Measurements from ENCODE around the gene TMEM143. TPM values are rescaled to one million over a fixed set of nuclear protein-coding genes. Genes with fewer than 3 reads are reported as not detected.

The TMEM143 gene
- total and polyA plus RNA-seq, 10 of the 15 experiments (the other 5 are each of a cell fraction or from before 2014, with no cell fraction given), result 1.5 to 19.5 (median 10.1) TPM

DNA sequence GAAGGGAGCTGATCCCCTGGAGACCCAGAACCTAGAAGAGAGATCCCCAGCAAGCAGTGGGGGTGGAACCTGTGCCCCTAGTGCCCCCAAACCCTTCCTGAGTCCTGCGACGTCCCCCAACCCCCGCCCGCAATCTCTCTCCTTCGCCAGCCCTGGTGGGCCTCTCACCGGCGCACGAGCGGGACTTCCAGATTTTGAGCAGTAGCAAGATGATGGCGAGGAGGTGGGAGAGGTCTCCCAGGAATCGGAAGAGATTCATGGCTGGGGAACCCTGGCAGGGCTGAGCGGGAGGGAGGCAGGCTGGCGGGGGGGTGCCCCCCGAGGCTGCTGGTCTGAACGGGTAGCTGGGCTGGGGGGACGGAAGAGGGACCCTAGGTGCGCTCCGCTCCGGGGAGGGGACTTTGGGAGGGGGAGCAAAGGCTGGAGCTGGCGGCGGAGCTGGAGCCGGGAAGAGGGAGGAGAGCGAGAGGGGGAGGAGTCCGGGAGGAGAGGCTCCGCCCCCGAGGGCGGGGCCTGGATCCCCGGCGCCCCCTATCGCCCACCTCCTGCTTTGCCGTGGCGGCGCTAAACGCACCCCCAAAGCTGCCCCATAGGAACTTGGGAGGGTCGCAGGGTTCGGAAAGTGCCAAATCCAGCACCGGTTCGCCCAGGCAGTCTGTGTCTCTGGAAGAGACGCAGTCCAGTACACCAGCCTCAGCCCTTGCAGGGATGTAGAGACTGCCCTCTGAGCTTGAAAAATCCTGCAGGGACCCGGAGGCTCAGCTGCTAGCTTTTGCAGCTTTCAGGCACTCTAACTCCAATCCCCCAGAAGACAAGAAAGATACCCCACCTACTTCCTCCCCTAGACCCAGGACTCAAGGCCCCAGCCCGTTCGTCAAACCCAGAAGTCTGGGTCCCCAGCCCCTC is 27.6 kb upstream of the TMEM143 start, which contains the start of gene KDELR1 (continued):
- TF ChIP-seq, protein P1, sequence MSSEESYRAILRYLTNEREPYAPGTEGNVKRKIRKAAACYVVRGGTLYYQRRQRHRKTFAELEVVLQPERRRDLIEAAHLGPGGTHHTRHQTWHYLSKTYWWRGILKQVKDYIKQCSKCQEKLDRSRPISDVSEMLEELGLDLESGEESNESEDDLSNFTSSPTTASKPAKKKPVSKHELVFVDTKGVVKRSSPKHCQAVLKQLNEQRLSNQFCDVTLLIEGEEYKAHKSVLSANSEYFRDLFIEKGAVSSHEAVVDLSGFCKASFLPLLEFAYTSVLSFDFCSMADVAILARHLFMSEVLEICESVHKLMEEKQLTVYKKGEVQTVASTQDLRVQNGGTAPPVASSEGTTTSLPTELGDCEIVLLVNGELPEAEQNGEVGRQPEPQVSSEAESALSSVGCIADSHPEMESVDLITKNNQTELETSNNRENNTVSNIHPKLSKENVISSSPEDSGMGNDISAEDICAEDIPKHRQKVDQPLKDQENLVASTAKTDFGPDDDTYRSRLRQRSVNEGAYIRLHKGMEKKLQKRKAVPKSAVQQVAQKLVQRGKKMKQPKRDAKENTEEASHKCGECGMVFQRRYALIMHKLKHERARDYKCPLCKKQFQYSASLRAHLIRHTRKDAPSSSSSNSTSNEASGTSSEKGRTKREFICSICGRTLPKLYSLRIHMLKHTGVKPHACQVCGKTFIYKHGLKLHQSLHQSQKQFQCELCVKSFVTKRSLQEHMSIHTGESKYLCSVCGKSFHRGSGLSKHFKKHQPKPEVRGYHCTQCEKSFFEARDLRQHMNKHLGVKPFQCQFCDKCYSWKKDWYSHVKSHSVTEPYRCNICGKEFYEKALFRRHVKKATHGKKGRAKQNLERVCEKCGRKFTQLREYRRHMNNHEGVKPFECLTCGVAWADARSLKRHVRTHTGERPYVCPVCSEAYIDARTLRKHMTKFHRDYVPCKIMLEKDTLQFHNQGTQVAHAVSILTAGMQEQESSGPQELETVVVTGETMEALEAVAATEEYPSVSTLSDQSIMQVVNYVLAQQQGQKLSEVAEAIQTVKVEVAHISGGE (CRISPR knock-in tag; IDR thresholded peaks at IDR 0.05), result no peak
- TF ChIP-seq, protein P2, sequence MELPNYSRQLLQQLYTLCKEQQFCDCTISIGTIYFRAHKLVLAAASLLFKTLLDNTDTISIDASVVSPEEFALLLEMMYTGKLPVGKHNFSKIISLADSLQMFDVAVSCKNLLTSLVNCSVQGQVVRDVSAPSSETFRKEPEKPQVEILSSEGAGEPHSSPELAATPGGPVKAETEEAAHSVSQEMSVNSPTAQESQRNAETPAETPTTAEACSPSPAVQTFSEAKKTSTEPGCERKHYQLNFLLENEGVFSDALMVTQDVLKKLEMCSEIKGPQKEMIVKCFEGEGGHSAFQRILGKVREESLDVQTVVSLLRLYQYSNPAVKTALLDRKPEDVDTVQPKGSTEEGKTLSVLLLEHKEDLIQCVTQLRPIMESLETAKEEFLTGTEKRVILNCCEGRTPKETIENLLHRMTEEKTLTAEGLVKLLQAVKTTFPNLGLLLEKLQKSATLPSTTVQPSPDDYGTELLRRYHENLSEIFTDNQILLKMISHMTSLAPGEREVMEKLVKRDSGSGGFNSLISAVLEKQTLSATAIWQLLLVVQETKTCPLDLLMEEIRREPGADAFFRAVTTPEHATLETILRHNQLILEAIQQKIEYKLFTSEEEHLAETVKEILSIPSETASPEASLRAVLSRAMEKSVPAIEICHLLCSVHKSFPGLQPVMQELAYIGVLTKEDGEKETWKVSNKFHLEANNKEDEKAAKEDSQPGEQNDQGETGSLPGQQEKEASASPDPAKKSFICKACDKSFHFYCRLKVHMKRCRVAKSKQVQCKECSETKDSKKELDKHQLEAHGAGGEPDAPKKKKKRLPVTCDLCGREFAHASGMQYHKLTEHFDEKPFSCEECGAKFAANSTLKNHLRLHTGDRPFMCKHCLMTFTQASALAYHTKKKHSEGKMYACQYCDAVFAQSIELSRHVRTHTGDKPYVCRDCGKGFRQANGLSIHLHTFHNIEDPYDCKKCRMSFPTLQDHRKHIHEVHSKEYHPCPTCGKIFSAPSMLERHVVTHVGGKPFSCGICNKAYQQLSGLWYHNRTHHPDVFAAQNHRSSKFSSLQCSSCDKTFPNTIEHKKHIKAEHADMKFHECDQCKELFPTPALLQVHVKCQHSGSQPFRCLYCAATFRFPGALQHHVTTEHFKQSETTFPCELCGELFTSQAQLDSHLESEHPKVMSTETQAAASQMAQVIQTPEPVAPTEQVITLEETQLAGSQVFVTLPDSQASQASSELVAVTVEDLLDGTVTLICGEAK (IDR thresholded peaks at IDR 0.05; ENCODE audit: borderline replicate concordance), result no peak; the same call in 1 of the 2 replicates
- no peak for TF ChIP-seq E2F8 (IDR thresholded peaks at IDR 0.05; ENCODE audit: low read depth, partially characterized antibody)
- no peak for TF ChIP-seq ZNF24 (IDR thresholded peaks at IDR 0.05)
- no peak for TF ChIP-seq USF2 (IDR thresholded peaks at IDR 0.05; ENCODE audit: borderline replicate concordance, low read depth, low read length)
- TF ChIP-seq SP1 (IDR thresholded peaks at IDR 0.05; ENCODE audit: low read depth, low read length), result peak; percentile 85
- TF ChIP-seq ZSCAN29 (IDR thresholded peaks at IDR 0.05), result no peak
- TF ChIP-seq NR2C2 (IDR thresholded peaks at IDR 0.05; ENCODE audit: borderline replicate concordance, control insufficient read depth, insufficient read length, low read depth), result no peak
- no peak for TF ChIP-seq CEBPB (IDR thresholded peaks at IDR 0.05; ENCODE audit: borderline replicate concordance in 1 of 2, low read depth in 2 of 2, low read length in 2 of 2)
- TF ChIP-seq IKZF2 (IDR thresholded peaks at IDR 0.05), result peak in 1 of 2 experiments; percentile 60; a peak in 3 of 4 replicates
- no peak for TF ChIP-seq CBX5 (IDR thresholded peaks at IDR 0.05; ENCODE audit: low read depth)
- TF ChIP-seq, protein P3, sequence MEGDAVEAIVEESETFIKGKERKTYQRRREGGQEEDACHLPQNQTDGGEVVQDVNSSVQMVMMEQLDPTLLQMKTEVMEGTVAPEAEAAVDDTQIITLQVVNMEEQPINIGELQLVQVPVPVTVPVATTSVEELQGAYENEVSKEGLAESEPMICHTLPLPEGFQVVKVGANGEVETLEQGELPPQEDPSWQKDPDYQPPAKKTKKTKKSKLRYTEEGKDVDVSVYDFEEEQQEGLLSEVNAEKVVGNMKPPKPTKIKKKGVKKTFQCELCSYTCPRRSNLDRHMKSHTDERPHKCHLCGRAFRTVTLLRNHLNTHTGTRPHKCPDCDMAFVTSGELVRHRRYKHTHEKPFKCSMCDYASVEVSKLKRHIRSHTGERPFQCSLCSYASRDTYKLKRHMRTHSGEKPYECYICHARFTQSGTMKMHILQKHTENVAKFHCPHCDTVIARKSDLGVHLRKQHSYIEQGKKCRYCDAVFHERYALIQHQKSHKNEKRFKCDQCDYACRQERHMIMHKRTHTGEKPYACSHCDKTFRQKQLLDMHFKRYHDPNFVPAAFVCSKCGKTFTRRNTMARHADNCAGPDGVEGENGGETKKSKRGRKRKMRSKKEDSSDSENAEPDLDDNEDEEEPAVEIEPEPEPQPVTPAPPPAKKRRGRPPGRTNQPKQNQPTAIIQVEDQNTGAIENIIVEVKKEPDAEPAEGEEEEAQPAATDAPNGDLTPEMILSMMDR (IDR thresholded peaks at IDR 0.05 in 2 of 3, conservative IDR thresholded peaks at IDR 0.05 in 1 of 3; ENCODE audit: control insufficient read depth in 2 of 3, extremely low read depth in 1 of 3, insufficient read depth in 1 of 3, low read depth in 3 of 3, low read length in 3 of 3), result peak; percentile 91 to 96 (median 95)
- no peak; the same call in 1 of the 2 replicates for TF ChIP-seq CREB1 (IDR thresholded peaks at IDR 0.05; ENCODE audit: low read depth)
- no peak for TF ChIP-seq CBX3 (IDR thresholded peaks at IDR 0.05; ENCODE audit: borderline replicate concordance, low read depth)

Data from GM12878 (cell line).